HAP-1 (cell line): ENCODE measurements around the gene STON2.
"Not testable (repeated sequence)": the region's sequence is repeated elsewhere in the genome, so short reads cannot be mapped to it uniquely, and the experiment has no call there.

Experiments used
- DNase-seq, 2 experiments: peaks; one replicate each; pipeline ENCODE4 v3.0.0-alpha.2; 2016 to 2020; ENCODE audit warnings: low spot score in 2 of 2
- H3K27me3 ChIP-seq: fragments of 250-450 bp; sonication (Bioruptor Pico); 2 replicates; pipeline ENCODE4 v1.5.1; 2020; ENCODE audit warnings: low read depth, mild to moderate bottlenecking, moderate library complexity
- H3K36me3 ChIP-seq: fragments of 250-450 bp; sonication (Bioruptor Pico); replicated peaks from 2 replicates; pipeline ENCODE4 v1.5.1; 2020; ENCODE audit warnings: mild to moderate bottlenecking
- H3K4me1 ChIP-seq: fragments of 250-450 bp; sonication (Bioruptor Pico); 2 replicates; pipeline ENCODE4 v1.5.1; 2020; ENCODE audit warnings: mild to moderate bottlenecking
- H3K4me3 ChIP-seq: fragments of 250-450 bp; sonication (Bioruptor Pico); 2 replicates; pipeline ENCODE4 v1.5.1; 2020; ENCODE audit warnings: mild to moderate bottlenecking, moderate library complexity
- H3K9me3 ChIP-seq: fragments of 250-450 bp; sonication (Bioruptor Pico); 2 replicates; pipeline ENCODE4 v1.5.1; 2020; ENCODE audit warnings: mild to moderate bottlenecking, moderate library complexity
- in situ Hi-C: fragments of 300-500 bp; cut with MboI; formaldehyde crosslinking; loops from 3 replicates; pipeline ENCODE4 v1.14.3; 2020; ENCODE audit warnings: low sequenced_read_pairs, inconsistent platforms, mixed read lengths

The STON2 gene

GRCh38 chr14:81434230-81434629 is 34.1 kb upstream of the STON2 start:
- no peak overlapping the region for H3K4me3 ChIP-seq
- in situ Hi-C loops: no loop called here
- H3K27me3 ChIP-seq: no peaks in the 10 kb centered on the region

GRCh38 chr14:81433378-81433777 is 33.3 kb upstream of the STON2 start:
- no peak overlapping the region for H3K4me3 ChIP-seq
- no peaks in the 10 kb centered on the region for H3K27me3 ChIP-seq
- H3K9me3 ChIP-seq: no peaks in the 10 kb centered on the region
- H3K36me3 ChIP-seq: no peaks in the 10 kb centered on the region
- H3K4me1 ChIP-seq: peaks cover 16% of the 10 kb centered on the region
- in situ Hi-C loops: no loop called here
- DNase-seq: no peak

More at GRCh38 chr14:81434230-81434629, 34.1 kb upstream of the STON2 start:
- Histone ChIP-seq H3K4me1 (peaks cover 16% of the 10 kb centered on the region), H3K9me3 (no peaks in the 10 kb centered on the region), H3K36me3 (no peaks in the 10 kb centered on the region)
- DNase-seq: no peak

GRCh38 chr14:81432219-81432661 is 32.1 kb upstream of the STON2 start:
- no peak for DNase-seq
- Histone ChIP-seq H3K4me1 (peaks cover 16% of the 10 kb centered on the region), H3K36me3 (no peaks in the 10 kb centered on the region), H3K4me3 (no peak overlapping the region), H3K9me3 (no peaks in the 10 kb centered on the region), H3K27me3 (no peaks in the 10 kb centered on the region)
- in situ Hi-C loops: no loop called here

GRCh38 chr14:81430235-81430634 is 30.1 kb upstream of the STON2 start:
- no peaks in the 10 kb centered on the region for H3K9me3 ChIP-seq
- H3K4me1 ChIP-seq: peaks cover 10% of the 10 kb centered on the region
- in situ Hi-C loops: no loop called here
- DNase-seq: no peak
- peaks cover 7% of the 10 kb centered on the region; the same call in 1 of the 2 replicates for H3K36me3 ChIP-seq
- no peak overlapping the region for H3K4me3 ChIP-seq
- H3K27me3 ChIP-seq: no peaks in the 10 kb centered on the region

GRCh38 chr14:81429749-81430148 is 29.6 kb upstream of the STON2 start:
- DNase-seq, in situ Hi-C loops, H3K4me3 ChIP-seq: not testable (repeated sequence)

GRCh38 chr14:81429028-81429427 is 28.9 kb upstream of the STON2 start:
- no peaks in the 10 kb centered on the region for H3K27me3 ChIP-seq
- H3K4me1 ChIP-seq: no peaks in the 10 kb centered on the region; the same call in 1 of the 2 replicates
- in situ Hi-C loops: no loop called here

More at GRCh38 chr14:81429749-81430148, 29.6 kb upstream of the STON2 start:
- H3K36me3 ChIP-seq, H3K9me3 ChIP-seq, H3K4me1 ChIP-seq, H3K27me3 ChIP-seq: not testable (repeated sequence)

GRCh38 chr14:81427348-81428058 is 27.4 kb upstream of the STON2 start:
- no peaks in the 10 kb centered on the region for H3K4me1 ChIP-seq
- no peak overlapping the region for H3K4me3 ChIP-seq
- peaks cover 7% of the 10 kb centered on the region; the same call in 1 of the 2 replicates for H3K36me3 ChIP-seq
- H3K27me3 ChIP-seq: no peaks in the 10 kb centered on the region
- in situ Hi-C loops: no loop called here
- DNase-seq: peak in 1 of 2 experiments; percentile 14
- no peaks in the 10 kb centered on the region for H3K9me3 ChIP-seq

More at GRCh38 chr14:81429028-81429427, 28.9 kb upstream of the STON2 start:
- Histone ChIP-seq H3K9me3 (no peaks in the 10 kb centered on the region), H3K4me3 (no peak overlapping the region), H3K36me3 (peaks cover 7% of the 10 kb centered on the region; the same call in 1 of the 2 replicates)
- DNase-seq: no peak

- in situ Hi-C loops: no loop called here
- DNase-seq: no peak
Observed at GRCh38 chr14:81423504-81423903, 23.4 kb upstream of the STON2 start.

GRCh38 chr14:81418057-81418790 is 18.1 kb upstream of the STON2 start:
- Histone ChIP-seq H3K9me3 (no peaks in the 10 kb centered on the region; the same call in 1 of the 2 replicates), H3K36me3 (no peaks in the 10 kb centered on the region; the same call in 1 of the 2 replicates)
- in situ Hi-C loops: no loop called here

More at GRCh38 chr14:81423504-81423903, 23.4 kb upstream of the STON2 start:
- Histone ChIP-seq H3K4me3 (no peak overlapping the region), H3K4me1 (no peaks in the 10 kb centered on the region), H3K27me3 (no peaks in the 10 kb centered on the region), H3K9me3 (no peaks in the 10 kb centered on the region), H3K36me3 (peaks cover 7% of the 10 kb centered on the region; the same call in 1 of the 2 replicates)

GRCh38 chr14:81416981-81417380 is 16.9 kb upstream of the STON2 start:
- Histone ChIP-seq H3K9me3 (peaks cover 4% of the 10 kb centered on the region; the same call in 1 of the 2 replicates), H3K4me3 (no peak overlapping the region), H3K36me3 (no peaks in the 10 kb centered on the region; the same call in 1 of the 2 replicates), H3K27me3 (no peaks in the 10 kb centered on the region), H3K4me1 (no peaks in the 10 kb centered on the region)
- in situ Hi-C loops: no loop called here
- DNase-seq: no peak

More at GRCh38 chr14:81418057-81418790, 18.1 kb upstream of the STON2 start:
- Histone ChIP-seq H3K4me1 (no peaks in the 10 kb centered on the region), H3K27me3 (no peaks in the 10 kb centered on the region), H3K4me3 (no peak overlapping the region)
- DNase-seq: no peak

- H3K4me3 ChIP-seq: no peak overlapping the region
- H3K27me3 ChIP-seq: no peaks in the 10 kb centered on the region
- DNase-seq: no peak
- peaks cover 8% of the 10 kb centered on the region; the same call in 1 of the 2 replicates for H3K9me3 ChIP-seq
- in situ Hi-C loops: no loop called here
- H3K36me3 ChIP-seq: no peaks in the 10 kb centered on the region; the same call in 1 of the 2 replicates
- H3K4me1 ChIP-seq: no peaks in the 10 kb centered on the region
Observed at GRCh38 chr14:81416194-81416952, 16.2 kb upstream of the STON2 start.

- in situ Hi-C loops: no loop called here
- Histone ChIP-seq H3K4me1 (no peaks in the 10 kb centered on the region), H3K4me3 (no peak overlapping the region), H3K36me3 (no peaks in the 10 kb centered on the region; the same call in 1 of the 2 replicates), H3K27me3 (no peaks in the 10 kb centered on the region), H3K9me3 (peaks cover 8% of the 10 kb centered on the region; the same call in 1 of the 2 replicates)
- no peak for DNase-seq
Observed at GRCh38 chr14:81415781-81416180, 15.7 kb upstream of the STON2 start.

GRCh38 chr14:81414123-81414522 is 14.0 kb upstream of the STON2 start:
- in situ Hi-C loops: no loop called here
- Histone ChIP-seq H3K4me3 (no peak overlapping the region), H3K9me3 (peaks cover 8% of the 10 kb centered on the region; the same call in 1 of the 2 replicates), H3K27me3 (no peaks in the 10 kb centered on the region), H3K4me1 (no peaks in the 10 kb centered on the region), H3K36me3 (no peaks in the 10 kb centered on the region)
- DNase-seq: no peak
